Transverse colon (tissue), 4 donors: ENCODE measurements around the gene IRF4. TPM values are rescaled to one million over a fixed set of nuclear protein-coding genes. Genes with fewer than 3 reads are reported as not detected.

Experiments used
- DNase-seq: peaks from one replicate; pipeline ENCODE4 v3.0.0-alpha.2; 2019
- H3K27ac ChIP-seq, 4 donors: fragments of 200-600 bp; sonication (generic); 2 replicates each; pipeline ENCODE4 v1.5.1; 2016 to 2018; ENCODE audit warnings: inconsistent platforms in 4 of 4
- H3K27me3 ChIP-seq: fragments of 200-600 bp; sonication (generic); 2 replicates; pipeline ENCODE4 v1.5.1; 2017; ENCODE audit warnings: inconsistent platforms
- H3K36me3 ChIP-seq, 4 donors: fragments of 200-600 bp; sonication (generic); 2 replicates each; pipeline ENCODE4 v1.5.1; 2017 to 2019; ENCODE audit warnings: inconsistent platforms in 4 of 4
- H3K4me1 ChIP-seq, 4 donors: fragments of 200-600 bp; sonication (generic); 2 replicates each; pipeline ENCODE4 v1.5.1; 2017 to 2020; ENCODE audit warnings: inconsistent platforms in 4 of 4
- H3K4me3 ChIP-seq, 4 donors: fragments of 200-600 bp; sonication (generic); 1 replicate in 1 of 4; 2 replicates in 3 of 4; pipeline versions ENCODE4 v1.5.1 to v1.6.1; 2017 to 2019; ENCODE audit warnings: inconsistent platforms in 4 of 4
- H3K9me3 ChIP-seq, 2 donors: fragments of 200-600 bp; sonication (generic); 2 replicates each; pipeline ENCODE4 v1.5.1; 2017 to 2019; ENCODE audit warnings: inconsistent platforms in 2 of 2
- CTCF ChIP-seq, 5 experiments: fragments of 200-600 bp in 3 of 5; fragments of 450-650 bp in 2 of 5; sonication (generic) in 3 of 5; IDR thresholded peaks; 1 replicate in 2 of 5; 2 replicates in 3 of 5; pipeline ENCODE4 v1.5.1; 2016 to 2017; ENCODE audit warnings: antibody characterized with exemption in 5 of 5, inconsistent platforms in 3 of 5, mild to moderate bottlenecking in 2 of 5, moderate library complexity in 1 of 5
- EP300 ChIP-seq: sonication (generic); formaldehyde crosslinking; IDR thresholded peaks from one replicate; pipeline ENCODE4 v1.6.1; 2017; ENCODE audit warnings: antibody characterized with exemption, low read depth
- POLR2A ChIP-seq: fragments of 450-650 bp; IDR thresholded peaks from one replicate; pipeline ENCODE4 v1.6.1; 2016; ENCODE audit warnings: antibody characterized with exemption, mild to moderate bottlenecking, moderate library complexity
- POLR2AphosphoS5 ChIP-seq, 3 donors: sonication (generic); formaldehyde crosslinking; IDR thresholded peaks; one replicate each; pipeline ENCODE4 v1.6.1; 2016; ENCODE audit warnings: antibody characterized with exemption in 3 of 3
- WGBS, 2 donors: methylation state at CpG; one replicate each; pipeline ENCODE4 v1.1.5; 2018; ENCODE audit warnings: low coverage in 1 of 2; 5-methylcytosine and 5-hydroxymethylcytosine counted together
- in situ Hi-C, 4 donors: fragments of 200-750 bp; cut with MboI; loops; one replicate each; pipeline versions ENCODE4 v1.15.0 to v1.15.1; 2017; ENCODE audit warnings: low sequenced_read_pairs in 3 of 4, low pct_ligation_motif_present in 1 of 4, low pct_unique_long_range_greater_than_20kb in 1 of 4
- intact Hi-C: fragments of 100-400 bp; cut with DNase I; formaldehyde crosslinking; loops from one replicate; pipeline ENCODE4 v1.15.1; 2023; ENCODE audit warnings: low total_unique reads
- total RNA-seq, 4 donors: library from RNA; depleted of rRNA; stranded (reverse); fragments of >200 nt; gene quantifications; one replicate each; pipeline ENCODE4 v1.1.0, GENCODE V29; 2016

Gene IRF4
- total RNA-seq, 4 donors from 2014 or later, result 0.40 to 18.4 (median 4.3) TPM

- no peak overlapping the region for H3K4me3 ChIP-seq
- no peaks in the 10 kb centered on the region for H3K36me3 ChIP-seq
- H3K4me1 ChIP-seq, result no peaks in the 10 kb centered on the region
- H3K27ac ChIP-seq, result no peak overlapping the region
- intact Hi-C loops (no loop called here), in situ Hi-C loops (no loop called here)
- DNase-seq, result no peak
- H3K9me3 ChIP-seq, result peaks cover 0 to 7% of the 10 kb centered on the region in 2 donors
- H3K27me3 ChIP-seq, result peaks cover 21% of the 10 kb centered on the region
- TF ChIP-seq POLR2A (no peak), EP300 (no peak), POLR2AphosphoS5 (IDR thresholded peaks at IDR 0.05) (no peak), CTCF (IDR thresholded peaks at IDR 0.05) (no peak)
- 70 to 77% methylated on average over 19 of the region's 19 CpGs for WGBS, 2 donors
These were observed 24.9 kb upstream of the IRF4 start for GRCh38 chr6:366389-367297.

GRCh38 chr6:367298-367794 is 24.2 kb upstream of the IRF4 start:
- 88 to 91% methylated on average over 8 of the region's 8 CpGs for whole genome bisulfite sequencing, 2 donors
- no peak for DNase-seq
- Histone ChIP-seq H3K36me3 (no peaks in the 10 kb centered on the region), H3K4me3 (no peak overlapping the region), H3K9me3 (peaks cover 0 to 7% of the 10 kb centered on the region in 2 donors), H3K27ac (no peak overlapping the region), H3K27me3 (peaks cover 23% of the 10 kb centered on the region), H3K4me1 (no peaks in the 10 kb centered on the region)
- in situ Hi-C loops (no loop called here), intact Hi-C loops (no loop called here)
- no peak for TF ChIP-seq POLR2A
- no peak for TF ChIP-seq EP300
- TF ChIP-seq POLR2AphosphoS5 (IDR thresholded peaks at IDR 0.05), result no peak
- no peak for TF ChIP-seq CTCF (IDR thresholded peaks at IDR 0.05)

GRCh38 chr6:367891-368630 is 23.5 kb upstream of the IRF4 start:
- Histone ChIP-seq H3K27ac (no peak overlapping the region), H3K27me3 (peaks cover 30% of the 10 kb centered on the region), H3K36me3 (no peaks in the 10 kb centered on the region), H3K4me3 (no peak overlapping the region), H3K4me1 (no peaks in the 10 kb centered on the region), H3K9me3 (peaks cover 0 to 7% of the 10 kb centered on the region in 2 donors)
- no peak for DNase-seq
- in situ Hi-C loops (no loop called here), intact Hi-C loops (no loop called here)
- WGBS, 2 donors, result 74% methylated on average over 13 to 17 of the region's 17 CpGs
- no peak for TF ChIP-seq POLR2A
- TF ChIP-seq POLR2AphosphoS5 (IDR thresholded peaks at IDR 0.05), result no peak
- TF ChIP-seq CTCF (IDR thresholded peaks at IDR 0.05), result no peak
- TF ChIP-seq EP300, result no peak
